MM.1S (cell line): Measurements from ENCODE around the gene MELTF.

ENCODE experiments used
- CTCF ChIP-seq: fragments of 300-600 bp; sonication (generic); IDR thresholded peaks from 2 replicates; pipeline ENCODE4 v1.5.1; 2016; ENCODE audit warnings: antibody characterized with exemption, low read length, mixed read lengths
- EZH2 ChIP-seq: fragments of 300-600 bp; sonication (generic); optimal IDR thresholded peaks from 2 replicates; pipeline ENCODE3; 2017; ENCODE audit warnings: low read depth, mild to moderate bottlenecking, antibody characterized with exemption, low read length, mixed read lengths
- EZH2phosphoT487 ChIP-seq: fragments of 300-600 bp; sonication (generic); IDR thresholded peaks from 2 replicates; pipeline ENCODE4 v1.6.1; 2018; ENCODE audit warnings: antibody characterized with exemption, low read length

GRCh38 chr3:197028728-197029510 is 698 bp downstream of the MELTF start:
- no peak for TF ChIP-seq CTCF
- TF ChIP-seq EZH2, result no peak
- no peak for TF ChIP-seq EZH2phosphoT487
